LHCN-M2 (cell line): ENCODE results near the gene NTNG1. TPM values are rescaled to one million over a fixed set of nuclear protein-coding genes. Genes with fewer than 3 reads are reported as not detected.

ENCODE experiments used
- DNase-seq: peaks from one replicate; pipeline ENCODE4 v3.0.0-alpha.2; 2012; ENCODE audit warnings: low read depth
- total RNA-seq: library from RNA; depleted of rRNA; stranded (reverse); fragments of >200 nt; gene quantifications from 2 replicates; pipeline ENCODE4 v1.2.3, GENCODE V29; 2014

Gene NTNG1
- total RNA-seq, 1 experiment from 2014 or later, result 1.1 TPM

GRCh38 chr1:107451715-107452114 is 310.9 kb downstream of the NTNG1 start:
- no peak for DNase-seq

- DNase-seq, result no peak
These were observed 314.0 kb downstream of the NTNG1 start for GRCh38 chr1:107454791-107455190.

GRCh38 chr1:107457989-107458388 is 317.1 kb downstream of the NTNG1 start:
- DNase-seq, result no peak

- DNase-seq, result no peak
These were observed 318.5 kb downstream of the NTNG1 start for GRCh38 chr1:107459204-107459904.

GRCh38 chr1:107460035-107460434 is 319.2 kb downstream of the NTNG1 start:
- DNase-seq, result no peak

- DNase-seq, result no peak
These were observed 324.0 kb downstream of the NTNG1 start for GRCh38 chr1:107464827-107465226.

GRCh38 chr1:107467286-107467685 is 326.4 kb downstream of the NTNG1 start:
- DNase-seq, result no peak

- DNase-seq, result no peak
These were observed 327.0 kb downstream of the NTNG1 start for GRCh38 chr1:107467811-107468210.

GRCh38 chr1:107473065-107473464 is 332.2 kb downstream of the NTNG1 start:
- DNase-seq, result no peak

- no peak for DNase-seq
These were observed 334.2 kb downstream of the NTNG1 start for GRCh38 chr1:107474877-107475612.

- DNase-seq, result no peak
These were observed 336.4 kb downstream of the NTNG1 start for GRCh38 chr1:107477233-107477632.

- no peak for DNase-seq
These were observed 339.1 kb downstream of the NTNG1 start for GRCh38 chr1:107479865-107480350.

- no peak for DNase-seq
These were observed 339.9 kb downstream of the NTNG1 start for GRCh38 chr1:107480548-107481415.

GRCh38 chr1:107481756-107482384 is 341.0 kb downstream of the NTNG1 start:
- DNase-seq, result no peak

GRCh38 chr1:107483949-107484348 is 343.1 kb downstream of the NTNG1 start:
- DNase-seq, result no peak

GRCh38 chr1:107486349-107486748 is 345.5 kb downstream of the NTNG1 start:
- no peak for DNase-seq

GRCh38 chr1:107487506-107487905 is 346.7 kb downstream of the NTNG1 start:
- DNase-seq, result no peak

- DNase-seq, result no peak
These were observed 350.7 kb downstream of the NTNG1 start for GRCh38 chr1:107491582-107491981.

GRCh38 chr1:107493111-107493716 is 352.4 kb downstream of the NTNG1 start:
- DNase-seq, result no peak

GRCh38 chr1:107494061-107494460 is 353.2 kb downstream of the NTNG1 start:
- DNase-seq, result no peak

- no peak for DNase-seq
These were observed 355.2 kb downstream of the NTNG1 start for GRCh38 chr1:107496002-107496401.
